ENCODE measurements around the gene CELF1. TPM values are rescaled to one million over a fixed set of nuclear protein-coding genes. Genes with fewer than 3 reads are reported as not detected.

The CELF1 gene
- total RNA-seq, 1 experiment from 2014 or later: 148 TPM

- DNase-seq: no peak
- no peaks in the 10 kb centered on the region for H3K27me3 ChIP-seq (ENCODE audit: low read length)
- H3K9me3 ChIP-seq (ENCODE audit: low read length): no peaks in the 10 kb centered on the region
- H3K9me2 ChIP-seq (replicated peaks; ENCODE audit: insufficient read depth, low read length): no peaks in the 10 kb centered on the region
- H2AFZ ChIP-seq (ENCODE audit: low read length): no peak overlapping the region
- no peak overlapping the region for H3K4me2 ChIP-seq (ENCODE audit: low read depth, low read length, poor library complexity, severe bottlenecking)
- peaks cover 30% of the 10 kb centered on the region for H3K36me3 ChIP-seq (ENCODE audit: insufficient read depth, low read length)
- H3K27ac ChIP-seq (ENCODE audit: low read length): peak overlapping the region; percentile 25; the same call in 1 of the 2 replicates
- peaks cover 23% of the 10 kb centered on the region for H3K4me1 ChIP-seq (ENCODE audit: low read length)
- H3K79me2 ChIP-seq (ENCODE audit: low read length): peaks cover 93% of the 10 kb centered on the region
- no peak overlapping the region for H3K9ac ChIP-seq (ENCODE audit: low read length)
- no peak overlapping the region for H3K4me3 ChIP-seq (ENCODE audit: low read length)
- no peaks in the 10 kb centered on the region; the same call in 1 of the 2 replicates for H4K20me1 ChIP-seq (ENCODE audit: insufficient read depth, low read depth, low read length)
These were observed 57.7 kb downstream of the CELF1 start for GRCh38 chr11:47495011-47495855.

DNA sequence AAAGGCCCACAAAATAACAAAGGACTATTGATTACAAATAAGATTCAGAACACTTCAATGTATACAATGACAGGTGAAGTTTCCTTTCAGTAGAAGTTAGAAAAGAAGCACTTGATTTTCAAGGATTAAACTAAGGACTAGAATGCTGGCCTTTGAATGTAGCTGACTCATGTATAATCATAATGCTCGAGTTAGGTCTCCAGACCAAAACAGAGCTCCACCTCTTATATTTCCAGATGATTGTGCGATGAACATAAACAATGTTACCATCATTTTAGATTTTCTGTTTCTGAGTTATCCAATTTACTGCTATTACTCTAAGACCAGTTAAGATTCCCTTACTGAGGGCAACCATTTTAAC is 63.6 kb downstream of the CELF1 start:
- Histone ChIP-seq H3K4me3 (ENCODE audit: low read length) (no peak overlapping the region), H3K4me1 (ENCODE audit: low read length) (peaks cover 14% of the 10 kb centered on the region), H3K27ac (ENCODE audit: low read length) (peak overlapping the region; percentile 29; the same call in 1 of the 2 replicates), H3K79me2 (ENCODE audit: low read length) (peaks cover 64% of the 10 kb centered on the region), H3K9ac (ENCODE audit: low read length) (no peak overlapping the region), H3K36me3 (ENCODE audit: insufficient read depth, low read length) (peaks cover 48% of the 10 kb centered on the region; the same call in 1 of the 2 replicates), H3K27me3 (ENCODE audit: low read length) (no peaks in the 10 kb centered on the region), H3K4me2 (ENCODE audit: low read depth, low read length, poor library complexity, severe bottlenecking) (no peak overlapping the region), H4K20me1 (ENCODE audit: insufficient read depth, low read depth, low read length) (no peaks in the 10 kb centered on the region; the same call in 1 of the 2 replicates), H2AFZ (ENCODE audit: low read length) (no peak overlapping the region), H3K9me3 (ENCODE audit: low read length) (no peaks in the 10 kb centered on the region), H3K9me2 (replicated peaks; ENCODE audit: insufficient read depth, low read length) (no peaks in the 10 kb centered on the region)
- no peak for DNase-seq

- Histone ChIP-seq H3K4me2 (ENCODE audit: low read depth, low read length, poor library complexity, severe bottlenecking) (no peak overlapping the region), H2AFZ (ENCODE audit: low read length) (no peak overlapping the region), H3K36me3 (ENCODE audit: insufficient read depth, low read length) (peaks cover 48% of the 10 kb centered on the region), H3K4me3 (ENCODE audit: low read length) (no peak overlapping the region), H3K9me2 (replicated peaks; ENCODE audit: insufficient read depth, low read length) (no peaks in the 10 kb centered on the region), H3K4me1 (ENCODE audit: low read length) (peaks cover 19% of the 10 kb centered on the region), H3K9ac (ENCODE audit: low read length) (no peak overlapping the region), H4K20me1 (ENCODE audit: insufficient read depth, low read depth, low read length) (no peaks in the 10 kb centered on the region; the same call in 1 of the 2 replicates), H3K9me3 (ENCODE audit: low read length) (no peaks in the 10 kb centered on the region), H3K27ac (ENCODE audit: low read length) (peak overlapping the region; percentile 41), H3K27me3 (ENCODE audit: low read length) (no peaks in the 10 kb centered on the region), H3K79me2 (ENCODE audit: low read length) (peaks cover 62% of the 10 kb centered on the region)
- DNase-seq: no peak
These were observed 64.1 kb downstream of the CELF1 start for GRCh38 chr11:47488674-47489394.

DNA sequence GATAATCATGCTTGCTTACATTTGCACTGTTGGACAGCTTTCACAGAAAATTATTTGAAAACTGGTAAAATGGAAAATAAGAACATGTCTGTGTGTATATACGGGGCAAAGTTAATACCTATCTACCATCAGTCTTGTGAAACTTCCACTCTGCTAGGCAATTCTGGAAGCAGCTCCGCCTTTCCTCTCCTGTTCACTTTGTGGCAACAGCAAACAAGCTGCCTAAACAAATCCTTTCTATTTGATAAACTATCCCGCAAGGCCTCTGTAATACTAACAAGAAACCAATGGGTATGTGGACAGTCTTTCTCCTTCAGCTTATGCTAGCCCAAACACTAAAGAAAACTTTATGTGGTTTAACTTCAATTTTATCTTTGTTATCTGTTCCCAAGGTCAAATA is 64.8 kb downstream of the CELF1 start:
- Histone ChIP-seq H3K27me3 (ENCODE audit: low read length) (no peaks in the 10 kb centered on the region), H3K4me3 (ENCODE audit: low read length) (no peak overlapping the region), H3K79me2 (ENCODE audit: low read length) (peaks cover 61% of the 10 kb centered on the region), H3K9me2 (replicated peaks; ENCODE audit: insufficient read depth, low read length) (no peaks in the 10 kb centered on the region), H3K4me1 (ENCODE audit: low read length) (peaks cover 27% of the 10 kb centered on the region), H3K9ac (ENCODE audit: low read length) (no peak overlapping the region), H2AFZ (ENCODE audit: low read length) (no peak overlapping the region), H3K27ac (ENCODE audit: low read length) (peak overlapping the region; percentile 41), H3K36me3 (ENCODE audit: insufficient read depth, low read length) (peaks cover 52% of the 10 kb centered on the region), H4K20me1 (ENCODE audit: insufficient read depth, low read depth, low read length) (no peaks in the 10 kb centered on the region; the same call in 1 of the 2 replicates), H3K9me3 (ENCODE audit: low read length) (no peaks in the 10 kb centered on the region), H3K4me2 (ENCODE audit: low read depth, low read length, poor library complexity, severe bottlenecking) (no peak overlapping the region)
- no peak for DNase-seq

- no peaks in the 10 kb centered on the region for H4K20me1 ChIP-seq (ENCODE audit: insufficient read depth, low read depth, low read length)
- H3K27ac ChIP-seq (ENCODE audit: low read length): peak overlapping the region; percentile 41
- H3K27me3 ChIP-seq (ENCODE audit: low read length): no peaks in the 10 kb centered on the region
- peaks cover 54% of the 10 kb centered on the region for H3K79me2 ChIP-seq (ENCODE audit: low read length)
- no peak overlapping the region for H2AFZ ChIP-seq (ENCODE audit: low read length)
- no peak overlapping the region for H3K4me3 ChIP-seq (ENCODE audit: low read length)
- peaks cover 55% of the 10 kb centered on the region for H3K36me3 ChIP-seq (ENCODE audit: insufficient read depth, low read length)
- no peaks in the 10 kb centered on the region for H3K9me2 ChIP-seq (replicated peaks; ENCODE audit: insufficient read depth, low read length)
- no peak overlapping the region for H3K4me2 ChIP-seq (ENCODE audit: low read depth, low read length, poor library complexity, severe bottlenecking)
- peaks cover 34% of the 10 kb centered on the region for H3K4me1 ChIP-seq (ENCODE audit: low read length)
- no peaks in the 10 kb centered on the region for H3K9me3 ChIP-seq (ENCODE audit: low read length)
- no peak for DNase-seq
- H3K9ac ChIP-seq (ENCODE audit: low read length): no peak overlapping the region
These were observed 65.5 kb downstream of the CELF1 start for GRCh38 chr11:47487421-47487820.

- H2AFZ ChIP-seq (ENCODE audit: low read length): no peak overlapping the region
- H3K9me2 ChIP-seq (replicated peaks; ENCODE audit: insufficient read depth, low read length): no peaks in the 10 kb centered on the region
- H3K36me3 ChIP-seq (ENCODE audit: insufficient read depth, low read length): peaks cover 63% of the 10 kb centered on the region
- no peak overlapping the region for H3K4me3 ChIP-seq (ENCODE audit: low read length)
- H4K20me1 ChIP-seq (ENCODE audit: insufficient read depth, low read depth, low read length): peaks cover 2% of the 10 kb centered on the region; the same call in 1 of the 2 replicates
- H3K9me3 ChIP-seq (ENCODE audit: low read length): no peaks in the 10 kb centered on the region
- H3K27ac ChIP-seq (ENCODE audit: low read length): no peak overlapping the region
- no peak overlapping the region for H3K4me2 ChIP-seq (ENCODE audit: low read depth, low read length, poor library complexity, severe bottlenecking)
- no peaks in the 10 kb centered on the region for H3K27me3 ChIP-seq (ENCODE audit: low read length)
- no peak overlapping the region for H3K9ac ChIP-seq (ENCODE audit: low read length)
- H3K4me1 ChIP-seq (ENCODE audit: low read length): peaks cover 57% of the 10 kb centered on the region
- DNase-seq: no peak
- peaks cover 44% of the 10 kb centered on the region for H3K79me2 ChIP-seq (ENCODE audit: low read length)
These were observed 67.8 kb downstream of the CELF1 start for GRCh38 chr11:47485107-47485506.

DNA sequence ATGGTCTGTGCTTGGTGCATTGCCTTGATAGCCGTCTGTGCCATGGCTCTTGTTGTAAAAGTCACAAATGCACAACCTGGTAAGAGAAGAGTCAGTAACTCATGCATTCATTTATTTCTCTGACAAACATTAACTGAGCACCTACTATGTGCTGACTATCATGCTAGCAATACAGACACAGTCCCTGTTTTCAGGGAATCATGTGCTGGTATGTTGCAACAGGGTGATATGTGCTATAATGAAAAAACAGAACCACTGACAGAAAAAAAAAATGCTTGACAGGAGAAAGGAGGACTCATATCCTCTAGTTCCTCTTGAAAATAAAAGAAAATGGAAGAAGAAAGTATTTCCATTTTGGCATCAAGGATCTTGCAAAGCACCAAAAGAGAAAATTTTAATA is 69.5 kb downstream of the CELF1 start:
- no peak overlapping the region for H3K4me3 ChIP-seq (ENCODE audit: low read length)
- H3K36me3 ChIP-seq (ENCODE audit: insufficient read depth, low read length): peaks cover 67% of the 10 kb centered on the region
- H3K4me1 ChIP-seq (ENCODE audit: low read length): peaks cover 67% of the 10 kb centered on the region
- peak overlapping the region; percentile 93 for H3K27ac ChIP-seq (ENCODE audit: low read length)
- no peak for DNase-seq
- peaks cover 45% of the 10 kb centered on the region for H3K79me2 ChIP-seq (ENCODE audit: low read length)
- H4K20me1 ChIP-seq (ENCODE audit: insufficient read depth, low read depth, low read length): peaks cover 2% of the 10 kb centered on the region; the same call in 1 of the 2 replicates
- no peaks in the 10 kb centered on the region for H3K27me3 ChIP-seq (ENCODE audit: low read length)
- H3K9me3 ChIP-seq (ENCODE audit: low read length): no peaks in the 10 kb centered on the region
- no peaks in the 10 kb centered on the region for H3K9me2 ChIP-seq (replicated peaks; ENCODE audit: insufficient read depth, low read length)
- no peak overlapping the region for H2AFZ ChIP-seq (ENCODE audit: low read length)
- no peak overlapping the region for H3K9ac ChIP-seq (ENCODE audit: low read length)
- peak overlapping the region; percentile 67 for H3K4me2 ChIP-seq (ENCODE audit: low read depth, low read length, poor library complexity, severe bottlenecking)

GRCh38 chr11:47480762-47481161 is 72.2 kb downstream of the CELF1 start:
- H3K27me3 ChIP-seq (ENCODE audit: low read length): no peaks in the 10 kb centered on the region
- peak overlapping the region; percentile 93 for H3K27ac ChIP-seq (ENCODE audit: low read length)
- H3K4me3 ChIP-seq (ENCODE audit: low read length): peak overlapping the region; percentile 2; the same call in 1 of the 2 replicates
- peaks cover 59% of the 10 kb centered on the region for H3K36me3 ChIP-seq (ENCODE audit: insufficient read depth, low read length)
- H3K79me2 ChIP-seq (ENCODE audit: low read length): peaks cover 42% of the 10 kb centered on the region
- DNase-seq: peak; percentile 71
- no peak overlapping the region for H2AFZ ChIP-seq (ENCODE audit: low read length)
- H3K9me3 ChIP-seq (ENCODE audit: low read length): no peaks in the 10 kb centered on the region
- H3K4me2 ChIP-seq (ENCODE audit: low read depth, low read length, poor library complexity, severe bottlenecking): peak overlapping the region; percentile 67
- peaks cover 2% of the 10 kb centered on the region; the same call in 1 of the 2 replicates for H4K20me1 ChIP-seq (ENCODE audit: insufficient read depth, low read depth, low read length)
- H3K9ac ChIP-seq (ENCODE audit: low read length): peak overlapping the region; percentile 43
- H3K9me2 ChIP-seq (replicated peaks; ENCODE audit: insufficient read depth, low read length): no peaks in the 10 kb centered on the region
- H3K4me1 ChIP-seq (ENCODE audit: low read length): peaks cover 64% of the 10 kb centered on the region

Measured in Karpas-422 (cell line).